Astrocyte (in vitro differentiated cells and primary cell): ENCODE results near the gene SDK1. TPM values are rescaled to one million over a fixed set of nuclear protein-coding genes. Genes with fewer than 3 reads are reported as not detected.

ENCODE experiments used
- DNase-seq: peaks from one replicate; pipeline ENCODE4 v3.0.0-alpha.2; 2010; ENCODE audit warnings: low read depth
- FAIRE-seq: peaks from 2 replicates; lab custom pipeline; 2011; peaks lifted over from hg19 to GRCh38; lab: Jason Lieb, UNC
- H2AFZ ChIP-seq: 2 replicates; pipeline ENCODE4 v1.6.0; 2012; ENCODE audit warnings: low read depth, low read length, inconsistent platforms
- H3K27ac ChIP-seq: 2 replicates; pipeline ENCODE4 v1.5.1; 2011; ENCODE audit warnings: low read depth, low read length, inconsistent platforms
- H3K27me3 ChIP-seq: 2 replicates; pipeline ENCODE4 v1.6.0; 2011; ENCODE audit warnings: low read length, inconsistent platforms; ENCODE audit not compliant: insufficient read depth
- H3K36me3 ChIP-seq: 2 replicates; pipeline ENCODE4 v1.5.1; 2011; ENCODE audit warnings: low read length, inconsistent platforms; ENCODE audit not compliant: insufficient read depth
- H3K4me1 ChIP-seq: 2 replicates; pipeline ENCODE4 v1.5.1; 2011; ENCODE audit warnings: low read length, inconsistent platforms; ENCODE audit not compliant: insufficient read depth
- H3K4me2 ChIP-seq: 2 replicates; pipeline ENCODE4 v1.6.0; 2012; ENCODE audit warnings: low read length, inconsistent platforms
- H3K4me3 ChIP-seq: 2 replicates; pipeline ENCODE4 v1.5.1; 2011; ENCODE audit warnings: low read depth, mild to moderate bottlenecking, low read length, inconsistent platforms; ENCODE audit not compliant: insufficient read depth
- H3K79me2 ChIP-seq: 2 replicates; pipeline ENCODE4 v1.6.0; 2012; ENCODE audit warnings: mild to moderate bottlenecking, low read length, inconsistent platforms; ENCODE audit not compliant: insufficient read depth
- H3K9ac ChIP-seq: 2 replicates; pipeline ENCODE4 v1.6.0; 2012; ENCODE audit warnings: mild to moderate bottlenecking, low read length, inconsistent platforms
- H3K9me3 ChIP-seq: 2 replicates; pipeline ENCODE4 v1.5.1; 2012; ENCODE audit warnings: low read depth, mild to moderate bottlenecking, low read length, inconsistent platforms; ENCODE audit not compliant: insufficient read depth
- H4K20me1 ChIP-seq: 2 replicates; pipeline ENCODE4 v1.6.0; 2012; ENCODE audit warnings: low read length, inconsistent platforms; ENCODE audit not compliant: insufficient read depth
- H3K27ac Mint-ChIP-seq: one replicate; pipeline ENCODE4 v1.8.0; 2021; ENCODE audit warnings: mild to moderate bottlenecking, mixed read lengths; ENCODE audit not compliant: unreplicated experiment
- H3K27me3 Mint-ChIP-seq: one replicate; pipeline ENCODE4 v1.8.0; 2021; ENCODE audit warnings: low read depth, mixed read lengths; ENCODE audit not compliant: unreplicated experiment
- H3K36me3 Mint-ChIP-seq: one replicate; pipeline ENCODE4 v1.8.0; 2021; ENCODE audit warnings: low read depth, mixed read lengths; ENCODE audit not compliant: unreplicated experiment
- H3K4me1 Mint-ChIP-seq: one replicate; pipeline ENCODE4 v1.8.0; 2021; ENCODE audit warnings: low read depth, mixed read lengths; ENCODE audit not compliant: unreplicated experiment
- H3K4me3 Mint-ChIP-seq: one replicate; pipeline ENCODE4 v1.8.0; 2021; ENCODE audit warnings: mild to moderate bottlenecking, moderate library complexity, mixed read lengths; ENCODE audit not compliant: unreplicated experiment
- H3K9me3 Mint-ChIP-seq: one replicate; pipeline ENCODE4 v1.8.0; 2021; ENCODE audit warnings: mild to moderate bottlenecking, mixed read lengths; ENCODE audit not compliant: unreplicated experiment
- CTCF ChIP-seq: IDR thresholded peaks from 2 replicates; pipeline ENCODE4 v1.5.1; 2011; ENCODE audit warnings: low read depth, mild to moderate bottlenecking, inconsistent platforms, low read length, moderate library complexity; ENCODE audit not compliant: insufficient read depth
- EZH2 ChIP-seq: IDR thresholded peaks from 2 replicates; pipeline ENCODE4 v1.6.1; 2012; ENCODE audit warnings: mild to moderate bottlenecking, low read length, inconsistent platforms; ENCODE audit not compliant: insufficient read depth
- total RNA-seq: library from RNA; stranded (reverse); gene quantifications from 2 replicates; pipeline ENCODE4 v1.2.1, GENCODE V29; 2021

The SDK1 gene
- total RNA-seq, 1 donor from 2014 or later: 4.2 TPM

GRCh38 chr7:4166340-4166739, 865.3 kb downstream of the SDK1 start:
- Histone ChIP-seq H4K20me1 (no peaks in the 10 kb centered on the region), H3K4me3 (no peak overlapping the region), H2AFZ (no peak overlapping the region), H3K4me2 (no peak overlapping the region), H3K4me1 (no peaks in the 10 kb centered on the region), H3K27me3 (no peaks in the 10 kb centered on the region), H3K79me2 (no peaks in the 10 kb centered on the region), H3K9ac (no peak overlapping the region), H3K36me3 (no peaks in the 10 kb centered on the region), H3K27ac (no peak overlapping the region), H3K9me3 (no peaks in the 10 kb centered on the region)
- Mint-ChIP-seq H3K9me3 (no peaks in the 10 kb centered on the region), H3K27me3 (peaks cover 54% of the 10 kb centered on the region), H3K36me3 (peaks cover 2% of the 10 kb centered on the region), H3K4me3 (no peak overlapping the region), H3K27ac (no peak overlapping the region), H3K4me1 (no peaks in the 10 kb centered on the region)
- FAIRE-seq (no peak), DNase-seq (no peak)
- TF ChIP-seq EZH2 (no peak), CTCF (no peak)

GRCh38 chr7:4166807-4167206, 865.8 kb downstream of the SDK1 start:
- H3K27me3 Mint-ChIP-seq: peaks cover 58% of the 10 kb centered on the region
- no peak overlapping the region for H3K9ac ChIP-seq
- no peak for TF ChIP-seq EZH2
- TF ChIP-seq CTCF: no peak
- H3K4me2 ChIP-seq: no peak overlapping the region
- no peak overlapping the region for H3K27ac Mint-ChIP-seq
- H3K36me3 ChIP-seq: no peaks in the 10 kb centered on the region
- H3K9me3 Mint-ChIP-seq: no peaks in the 10 kb centered on the region
- H3K4me1 ChIP-seq: no peaks in the 10 kb centered on the region
- H4K20me1 ChIP-seq: no peaks in the 10 kb centered on the region
- no peaks in the 10 kb centered on the region for H3K79me2 ChIP-seq
- no peak overlapping the region for H3K4me3 ChIP-seq
- no peak for DNase-seq
- H3K4me1 Mint-ChIP-seq: no peaks in the 10 kb centered on the region
- no peaks in the 10 kb centered on the region for H3K9me3 ChIP-seq
- no peak for FAIRE-seq
- H3K27ac ChIP-seq: no peak overlapping the region
- H3K27me3 ChIP-seq: no peaks in the 10 kb centered on the region
- H2AFZ ChIP-seq: no peak overlapping the region
- peaks cover 2% of the 10 kb centered on the region for H3K36me3 Mint-ChIP-seq
- no peak overlapping the region for H3K4me3 Mint-ChIP-seq

- no peak overlapping the region for H3K4me3 Mint-ChIP-seq
- H4K20me1 ChIP-seq: no peaks in the 10 kb centered on the region
- no peak overlapping the region for H3K27ac ChIP-seq
- no peaks in the 10 kb centered on the region for H3K4me1 ChIP-seq
- TF ChIP-seq CTCF (no peak), EZH2 (no peak)
- H3K9me3 Mint-ChIP-seq: no peaks in the 10 kb centered on the region
- H3K4me3 ChIP-seq: no peak overlapping the region
- no peaks in the 10 kb centered on the region for H3K36me3 ChIP-seq
- H3K9me3 ChIP-seq: no peaks in the 10 kb centered on the region
- H3K79me2 ChIP-seq: no peaks in the 10 kb centered on the region
- H3K36me3 Mint-ChIP-seq: peaks cover 2% of the 10 kb centered on the region
- H3K4me1 Mint-ChIP-seq: no peaks in the 10 kb centered on the region
- no peak overlapping the region for H3K4me2 ChIP-seq
- no peak overlapping the region for H3K9ac ChIP-seq
- no peaks in the 10 kb centered on the region for H3K27me3 ChIP-seq
- no peak overlapping the region for H2AFZ ChIP-seq
- H3K27ac Mint-ChIP-seq: no peak overlapping the region
- H3K27me3 Mint-ChIP-seq: peaks cover 64% of the 10 kb centered on the region
- FAIRE-seq (no peak), DNase-seq (no peak)
These were observed 866.4 kb downstream of the SDK1 start for GRCh38 chr7:4167385-4167910.
